ENCODE measurements around the gene CDC23. TPM values are rescaled to one million over a fixed set of nuclear protein-coding genes. Genes with fewer than 3 reads are reported as not detected.
"Not testable (repeated sequence)": the region's sequence is repeated elsewhere in the genome, so short reads cannot be mapped to it uniquely, and the experiment has no call there.

CDC23 gene
- total RNA-seq, 2 experiments from 2014 or later = 45.0 to 46.7 TPM

- Histone ChIP-seq H3K9me3 (ENCODE audit: low read length) (no peaks in the 10 kb centered on the region), H3K4me3 (ENCODE audit: low read depth, low read length, poor library complexity, severe bottlenecking) (no peak overlapping the region), H3K27ac (ENCODE audit: low read depth, low read length, poor library complexity, severe bottlenecking) (no peak overlapping the region), H3K4me1 (ENCODE audit: insufficient read depth, low read length, poor library complexity, severe bottlenecking) (no peaks in the 10 kb centered on the region), H3K79me2 (ENCODE audit: insufficient read depth, low read depth, low read length) (no peaks in the 10 kb centered on the region), H2AFZ (ENCODE audit: low read length) (no peak overlapping the region), H3K9me2 (ENCODE audit: insufficient read depth, low read length) (no peaks in the 10 kb centered on the region), H3K36me3 (ENCODE audit: insufficient read depth, low read length) (no peaks in the 10 kb centered on the region), H4K20me1 (ENCODE audit: insufficient read depth, low read length) (no peaks in the 10 kb centered on the region), H3K4me2 (ENCODE audit: low read length) (no peak overlapping the region)
- no peak for TF ChIP-seq CTCF (conservative IDR thresholded peaks at IDR 0.05; ENCODE audit: low read length)
- TF ChIP-seq EZH2phosphoT487 (IDR thresholded peaks at IDR 0.05; ENCODE audit: borderline replicate concordance, low read depth, low read length) = no peak
- CTCF ChIA-PET (ENCODE audit: unreplicated experiment) = no interaction called here
- no peak for DNase-seq (ENCODE audit: low spot score)
- no TSS peak for BruUV-seq (replicated peaks)
- POLR2A ChIA-PET = no interaction called here
- intact Hi-C loops (cut with micrococcal nuclease; ENCODE audit: unreplicated experiment) = no loop called here
These were observed 63.6 kb downstream of the CDC23 start for GRCh38 chr5:138149530-138149929.

GRCh38 chr5:138148811-138149210 is 64.3 kb downstream of the CDC23 start:
- H3K4me2 ChIP-seq (ENCODE audit: low read length) = no peak overlapping the region
- no peak for DNase-seq (ENCODE audit: low spot score)
- no peaks in the 10 kb centered on the region for H3K4me1 ChIP-seq (ENCODE audit: insufficient read depth, low read length, poor library complexity, severe bottlenecking)
- H3K36me3 ChIP-seq (ENCODE audit: insufficient read depth, low read length) = no peaks in the 10 kb centered on the region
- H3K9me3 ChIP-seq (ENCODE audit: low read length) = no peaks in the 10 kb centered on the region
- no peaks in the 10 kb centered on the region for H4K20me1 ChIP-seq (ENCODE audit: insufficient read depth, low read length)
- no peak overlapping the region for H3K4me3 ChIP-seq (ENCODE audit: low read depth, low read length, poor library complexity, severe bottlenecking)
- no TSS peak for BruUV-seq (replicated peaks)
- no peaks in the 10 kb centered on the region for H3K79me2 ChIP-seq (ENCODE audit: insufficient read depth, low read depth, low read length)
- TF ChIP-seq CTCF (conservative IDR thresholded peaks at IDR 0.05; ENCODE audit: low read length) = no peak
- intact Hi-C loops (cut with micrococcal nuclease; ENCODE audit: unreplicated experiment) = no loop called here
- H2AFZ ChIP-seq (ENCODE audit: low read length) = no peak overlapping the region
- no peak overlapping the region for H3K27ac ChIP-seq (ENCODE audit: low read depth, low read length, poor library complexity, severe bottlenecking)
- POLR2A ChIA-PET = no interaction called here
- CTCF ChIA-PET (ENCODE audit: unreplicated experiment) = no interaction called here
- no peaks in the 10 kb centered on the region for H3K9me2 ChIP-seq (ENCODE audit: insufficient read depth, low read length)

- H4K20me1 ChIP-seq (ENCODE audit: insufficient read depth, low read length); H3K4me1 ChIP-seq (ENCODE audit: insufficient read depth, low read length, poor library complexity, severe bottlenecking); H2AFZ ChIP-seq (ENCODE audit: low read length); H3K9me3 ChIP-seq (ENCODE audit: low read length); H3K9me2 ChIP-seq (ENCODE audit: insufficient read depth, low read length); BruUV-seq (replicated peaks); DNase-seq (ENCODE audit: low spot score); H3K27ac ChIP-seq (ENCODE audit: low read depth, low read length, poor library complexity, severe bottlenecking); H3K36me3 ChIP-seq (ENCODE audit: insufficient read depth, low read length); POLR2A ChIA-PET; CTCF ChIA-PET (ENCODE audit: unreplicated experiment); intact Hi-C loops (cut with micrococcal nuclease; ENCODE audit: unreplicated experiment); H3K4me3 ChIP-seq (ENCODE audit: low read depth, low read length, poor library complexity, severe bottlenecking); H3K79me2 ChIP-seq (ENCODE audit: insufficient read depth, low read depth, low read length); H3K4me2 ChIP-seq (ENCODE audit: low read length): not testable (repeated sequence)
These were observed 69.5 kb downstream of the CDC23 start for GRCh38 chr5:138143578-138143977.
